GM18870 (cell line): ENCODE measurements around the gene IER5.
A peak's percentile ranks its signal among the peaks of the same experiment; 100 is the strongest.
"Not testable (repeated sequence)": the region's sequence is repeated elsewhere in the genome, so short reads cannot be mapped to it uniquely, and the experiment has no call there.

Experiments
- ATAC-seq: cut with Tn5 transposase; IDR thresholded peaks from one replicate; pipeline ENCODE4 v1.9.1; 2021; ENCODE audit warnings: moderate library complexity; ENCODE audit not compliant: unreplicated experiment

IER5 gene

GRCh38 chr1:181114574-181115367 is 26.3 kb downstream of the IER5 start:
- no peak for ATAC-seq

DNA sequence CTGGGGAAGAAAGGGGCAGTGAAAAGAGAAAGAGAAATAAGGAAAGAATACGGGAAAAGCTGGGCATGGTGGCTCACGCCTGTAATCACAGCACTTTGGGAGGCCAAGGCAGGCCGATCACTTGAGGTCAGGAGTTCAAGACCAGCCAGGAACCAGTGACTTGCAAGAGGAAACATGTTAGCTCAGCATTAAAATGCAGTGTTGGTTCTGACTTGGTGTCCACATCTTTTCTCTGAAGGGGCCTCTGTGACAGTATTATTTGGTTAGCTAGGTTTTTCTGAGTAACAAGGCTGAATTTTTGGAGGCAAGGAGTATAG is 26.8 kb downstream of the IER5 start:
- no peak for ATAC-seq

GRCh38 chr1:181115971-181116370 is 27.5 kb downstream of the IER5 start:
- not testable (repeated sequence) for ATAC-seq

DNA sequence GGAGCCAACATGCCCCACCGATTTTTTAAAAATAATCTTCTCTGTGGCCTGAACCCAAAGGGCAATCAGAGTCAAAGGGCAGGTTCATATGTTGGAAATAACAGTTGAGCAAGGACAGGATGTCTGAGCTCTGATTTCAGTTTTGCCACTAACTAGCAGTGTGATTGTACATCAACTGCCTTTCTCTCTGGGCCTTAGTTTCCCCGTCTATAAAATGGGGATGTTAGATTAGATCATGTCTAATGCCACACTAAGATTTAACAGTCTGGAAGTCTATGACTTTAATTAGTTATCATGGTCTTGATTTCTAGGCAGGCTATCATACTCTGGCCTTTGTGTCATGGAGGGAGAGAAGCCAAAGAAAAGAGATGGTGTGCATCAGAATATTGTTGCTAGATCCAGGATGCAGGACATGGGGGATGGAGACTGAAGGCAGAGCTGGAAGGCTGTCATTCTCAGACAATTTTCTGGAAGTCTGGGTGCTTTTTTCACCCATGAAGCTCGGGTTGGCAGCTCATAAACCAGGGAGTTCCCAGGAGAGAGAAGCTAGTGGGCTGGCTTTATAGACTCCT is 28.4 kb downstream of the IER5 start:
- no peak for ATAC-seq

- ATAC-seq = no peak
These were observed 29.3 kb downstream of the IER5 start for GRCh38 chr1:181117648-181118449.

DNA sequence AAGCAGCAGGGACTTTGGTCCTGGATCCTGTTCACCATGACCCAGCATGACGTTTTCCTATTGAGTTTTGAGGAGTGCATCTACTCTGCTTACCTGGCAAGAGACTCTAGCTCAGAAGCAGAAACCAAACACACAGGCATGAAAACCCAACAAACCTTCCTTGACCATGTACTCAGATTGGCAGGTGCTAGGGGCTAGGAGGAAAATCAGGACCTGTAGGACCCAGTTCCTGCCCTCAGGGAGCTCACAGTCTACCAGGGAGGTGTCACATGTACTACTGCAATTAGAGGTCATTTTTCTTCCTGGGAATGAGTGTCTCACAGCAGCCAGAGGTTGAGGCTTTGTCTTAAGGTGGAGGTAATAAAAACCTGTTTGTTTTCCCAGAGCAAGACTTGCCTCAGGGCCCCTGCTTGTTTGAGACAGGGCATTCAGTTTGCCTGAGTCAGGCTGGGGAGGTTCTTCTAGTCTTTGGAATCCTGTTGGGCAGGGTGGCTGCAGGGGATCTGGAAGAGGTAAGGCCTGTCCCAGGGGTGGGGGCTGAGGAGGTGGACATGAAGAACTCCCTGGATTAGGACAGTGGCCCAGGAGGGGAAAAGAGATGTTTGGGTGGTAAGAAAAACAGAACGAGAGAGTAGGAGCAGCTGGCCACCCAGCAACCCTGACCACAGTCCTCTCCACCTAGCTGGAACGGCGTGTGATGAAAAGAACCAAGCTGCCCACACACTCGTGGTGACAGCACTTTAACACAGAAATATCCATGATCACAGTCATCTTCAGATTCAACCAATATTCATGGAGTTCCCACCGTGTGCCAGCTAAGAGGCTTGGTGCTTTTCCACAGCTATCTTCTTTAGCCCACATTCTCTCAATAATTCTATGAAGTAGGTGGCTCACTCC is 30.8 kb downstream of the IER5 start:
- no peak for ATAC-seq

- no peak for ATAC-seq
These were observed 32.4 kb downstream of the IER5 start for GRCh38 chr1:181120924-181121323.

GRCh38 chr1:181121498-181121897 is 33.0 kb downstream of the IER5 start:
- no peak for ATAC-seq

DNA sequence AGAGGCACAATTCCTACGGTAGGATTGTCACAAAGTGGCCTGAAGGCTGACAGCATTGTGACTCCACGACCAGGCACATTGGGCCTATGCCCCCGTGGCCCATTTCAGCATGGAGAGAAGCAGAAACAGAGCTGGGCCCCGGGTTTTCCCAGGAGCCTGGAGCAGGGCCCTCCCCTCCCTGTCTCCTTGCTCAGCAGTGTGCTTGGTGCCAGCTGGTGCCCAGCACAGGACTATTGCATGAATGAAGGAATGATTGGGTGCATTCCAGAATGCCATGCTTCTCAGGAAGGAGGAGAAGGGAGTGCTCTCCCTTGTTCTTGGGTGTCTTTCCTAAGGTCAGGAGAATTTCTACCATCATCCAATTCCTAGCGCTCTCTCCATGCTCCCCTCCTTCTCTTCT is 33.7 kb downstream of the IER5 start:
- ATAC-seq = no peak

DNA sequence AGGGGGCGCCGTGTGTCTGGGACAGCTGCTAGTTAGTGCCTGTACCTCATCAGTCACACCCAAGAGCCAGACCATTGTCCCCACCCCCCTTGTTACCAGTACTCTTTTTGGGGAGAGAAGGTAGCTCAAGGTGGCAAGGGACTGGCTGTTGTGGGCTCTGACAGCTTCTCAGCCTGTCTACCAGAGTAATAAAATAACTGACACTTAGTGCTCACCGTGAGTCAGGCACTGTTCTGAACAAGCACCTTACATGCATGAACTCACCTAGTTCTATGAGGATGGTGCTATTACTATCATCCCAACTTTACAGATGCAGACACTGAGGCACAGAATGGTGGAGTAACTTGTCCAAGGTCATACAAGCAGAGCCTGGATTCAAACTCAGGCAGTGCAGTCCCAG is 34.7 kb downstream of the IER5 start:
- ATAC-seq = no peak

DNA sequence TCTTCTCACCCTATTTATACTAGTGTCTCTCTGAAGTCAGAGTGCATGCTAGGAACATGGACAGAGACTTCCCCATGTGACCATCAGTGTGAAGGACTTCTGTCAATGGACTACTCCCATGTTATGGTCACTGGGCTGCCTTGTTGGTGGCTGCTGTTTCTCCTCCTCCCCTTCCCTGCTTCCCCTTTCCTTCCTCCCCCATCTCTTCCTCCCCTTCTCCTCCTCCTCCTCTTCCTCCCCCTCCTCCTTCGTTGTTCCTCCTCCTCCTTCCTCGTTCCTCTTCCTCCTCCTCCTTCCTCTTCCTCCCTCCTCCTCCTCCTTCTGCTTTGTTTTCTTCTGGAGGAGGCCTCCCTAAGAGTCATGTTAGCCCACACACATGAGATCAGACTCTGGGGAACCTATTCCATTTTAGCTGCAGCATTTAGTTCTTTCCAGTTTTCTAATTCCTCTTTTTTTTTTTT is 35.8 kb downstream of the IER5 start:
- ATAC-seq = no peak

GRCh38 chr1:181126289-181126688 is 37.8 kb downstream of the IER5 start:
- no peak for ATAC-seq

DNA sequence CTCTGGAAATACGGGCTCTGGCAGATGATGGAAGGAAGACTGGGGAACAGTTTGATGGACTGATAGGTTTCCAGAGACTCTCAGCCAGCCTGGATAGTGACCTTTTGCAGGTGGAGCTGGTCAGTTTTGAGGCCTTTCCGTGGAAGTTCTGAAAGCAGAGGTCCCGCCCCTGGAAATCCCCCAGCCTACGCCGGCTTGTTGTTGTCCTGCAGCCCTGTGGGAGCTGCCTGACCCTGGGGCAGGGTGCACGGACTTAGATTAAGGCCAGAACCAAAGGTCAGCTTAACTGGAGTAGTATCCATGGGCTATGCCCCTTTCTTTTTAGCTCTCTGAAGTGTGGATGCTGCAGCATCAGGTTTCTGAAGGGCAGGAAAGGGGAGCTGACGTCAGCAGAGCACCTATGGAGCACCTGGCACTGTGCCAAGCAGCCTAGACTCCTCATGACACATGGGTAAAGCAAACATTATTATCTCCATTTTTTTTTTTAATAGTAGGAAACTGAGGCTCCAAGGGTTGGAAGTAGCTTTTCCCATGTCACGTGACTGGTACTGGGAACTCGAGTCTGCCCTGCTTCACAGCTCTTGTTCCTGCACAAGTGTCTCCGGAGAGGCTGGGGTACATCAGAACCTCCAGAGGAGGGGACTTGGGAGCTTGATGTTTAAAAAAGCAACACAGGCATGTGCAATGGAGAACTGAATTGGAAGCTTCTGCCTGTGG is 38.5 kb downstream of the IER5 start:
- ATAC-seq = no peak

GRCh38 chr1:181127898-181128453 is 39.5 kb downstream of the IER5 start:
- ATAC-seq = peak; percentile 38

DNA sequence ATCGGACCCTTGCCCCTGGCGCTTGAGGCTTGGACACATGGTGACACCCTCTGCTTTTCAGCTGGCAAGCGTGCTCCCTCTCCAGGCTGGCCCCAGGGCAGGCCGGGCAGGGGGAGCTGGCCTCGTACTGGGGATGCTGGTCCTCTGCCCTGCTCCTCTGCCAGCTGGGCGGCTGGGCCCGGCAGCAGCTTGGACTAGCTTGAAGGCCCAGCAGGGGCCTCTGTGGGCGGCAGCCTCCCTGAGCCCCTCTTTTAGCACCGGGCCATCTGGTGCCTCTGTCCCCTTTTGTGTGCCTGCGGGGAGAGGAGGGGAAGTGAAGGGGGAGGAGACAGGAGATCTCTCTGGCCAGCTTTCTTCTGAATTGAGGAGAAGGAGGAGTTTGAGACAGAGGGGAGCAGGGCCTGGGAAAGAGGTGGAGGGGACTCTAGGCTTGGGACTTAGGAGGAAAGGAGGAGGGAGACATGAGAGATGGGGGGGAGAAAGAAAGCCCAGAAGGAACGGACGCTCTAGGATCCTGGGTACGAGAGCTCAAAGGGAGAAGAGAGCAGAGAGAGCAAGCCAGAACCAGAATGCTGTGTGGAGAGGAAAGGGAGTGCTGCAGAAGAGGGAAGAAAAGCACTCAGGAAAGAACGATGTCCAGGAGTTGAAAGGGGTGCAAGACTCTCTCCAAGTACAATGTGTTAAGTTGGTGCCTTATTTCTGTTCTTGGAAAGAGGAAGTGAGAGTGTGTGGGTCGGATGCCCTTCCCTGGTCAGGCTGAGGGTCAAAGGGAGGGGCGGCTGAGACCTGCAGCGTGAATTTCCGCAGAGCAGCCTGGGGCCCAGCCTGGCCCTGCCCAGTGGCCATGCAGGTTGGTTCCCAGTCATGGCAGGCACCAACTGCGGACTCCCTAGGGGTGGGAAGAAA is 40.3 kb downstream of the IER5 start:
- ATAC-seq = peak; percentile 38

DNA sequence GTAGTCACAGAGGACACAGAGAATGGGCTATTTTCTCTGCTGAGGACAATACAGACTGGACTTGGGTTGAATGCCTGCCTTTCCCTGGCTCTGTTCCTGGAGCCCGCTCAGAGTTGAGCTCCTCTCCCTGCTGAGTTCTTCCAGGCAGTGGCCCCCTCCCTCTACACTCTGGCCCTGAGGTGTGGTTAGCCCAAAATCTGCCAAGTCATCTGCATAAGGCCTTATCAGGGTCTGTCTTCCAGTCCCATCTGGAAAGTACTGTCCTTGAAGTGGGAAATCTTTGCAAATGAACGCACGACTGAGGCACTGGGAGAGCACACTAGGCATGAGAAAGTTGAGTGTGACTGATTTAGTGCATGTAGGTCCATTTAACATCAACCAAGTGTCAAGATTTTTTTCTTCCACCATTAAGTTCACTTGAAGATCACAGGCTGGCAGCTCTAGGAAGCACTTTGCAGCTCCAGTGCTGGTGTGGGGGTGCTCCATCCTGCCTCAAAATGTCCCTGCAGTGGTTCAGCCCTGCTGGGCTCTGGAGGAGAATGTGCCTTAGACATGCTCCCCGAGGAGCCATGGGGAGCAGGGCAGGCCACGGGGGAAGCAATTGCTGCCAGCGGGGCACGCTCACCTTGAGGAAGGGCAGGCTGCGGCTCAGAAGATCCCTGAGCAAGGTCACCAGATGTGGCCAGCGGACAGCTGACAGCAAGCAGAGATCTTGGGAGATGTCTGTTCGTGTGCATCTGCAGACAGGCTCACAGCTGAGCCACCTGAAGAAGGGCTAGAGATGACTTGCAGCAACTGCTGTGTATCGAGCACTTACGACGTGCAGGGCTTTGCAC is 41.5 kb downstream of the IER5 start:
- ATAC-seq = no peak

DNA sequence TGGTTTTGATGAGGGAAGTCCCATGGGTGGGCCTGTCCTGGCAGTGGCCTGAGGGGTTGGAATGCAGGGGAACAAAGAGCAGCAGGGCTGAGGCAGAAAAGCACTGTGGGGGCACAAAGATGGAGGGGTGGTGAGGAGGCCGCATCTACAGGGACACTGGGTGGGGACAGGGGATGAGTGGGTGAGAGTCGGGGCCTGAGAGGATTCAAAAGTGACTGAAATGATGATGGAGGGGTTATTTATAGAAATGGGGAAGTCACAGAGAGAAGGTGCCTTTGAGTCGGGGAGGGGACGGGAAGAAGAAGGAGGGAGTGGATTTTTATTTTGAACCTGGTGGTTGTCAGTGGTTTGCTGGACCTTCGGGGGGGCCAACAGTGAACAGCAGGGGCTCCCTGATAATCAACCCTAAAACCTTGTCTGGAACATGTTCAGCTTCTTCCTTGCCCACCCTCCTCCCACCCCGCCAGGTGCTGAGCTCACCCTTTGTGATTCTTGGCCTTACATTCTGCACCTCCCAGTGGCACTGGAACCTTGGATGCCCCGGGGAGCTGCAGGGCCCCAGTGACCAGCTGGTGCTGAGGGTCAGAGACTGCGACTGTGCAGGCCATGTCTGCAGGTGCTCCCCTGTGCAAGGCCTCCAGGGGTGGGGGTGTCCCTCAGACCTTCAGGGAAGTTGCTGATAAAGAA is 42.9 kb downstream of the IER5 start:
- ATAC-seq = no peak
